ENCODE measurements around the gene ST3GAL2.
"Not testable (repeated sequence)": the region's sequence is repeated elsewhere in the genome, so short reads cannot be mapped to it uniquely, and the experiment has no call there.

ST3GAL2 gene

GRCh38 chr16:70467113-70467512 lies 28.2 kb upstream of the ST3GAL2 start:
- no peak for DNase-seq

DNA sequence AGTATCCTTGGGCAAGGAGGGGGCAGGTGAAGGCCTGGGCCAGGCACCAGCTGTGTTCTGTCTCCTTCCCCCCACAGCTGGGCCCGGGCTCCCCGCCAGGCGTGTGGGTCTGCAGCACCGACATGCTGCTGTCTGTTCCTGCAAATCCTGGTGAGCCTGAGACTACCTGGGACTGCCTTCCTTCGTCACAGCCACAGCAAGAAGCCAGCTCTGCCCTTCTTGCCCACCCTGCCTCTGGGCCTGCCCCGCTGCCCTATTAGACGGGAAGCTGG lies 27.8 kb upstream of the ST3GAL2 start:
- DNase-seq: no peak

DNA sequence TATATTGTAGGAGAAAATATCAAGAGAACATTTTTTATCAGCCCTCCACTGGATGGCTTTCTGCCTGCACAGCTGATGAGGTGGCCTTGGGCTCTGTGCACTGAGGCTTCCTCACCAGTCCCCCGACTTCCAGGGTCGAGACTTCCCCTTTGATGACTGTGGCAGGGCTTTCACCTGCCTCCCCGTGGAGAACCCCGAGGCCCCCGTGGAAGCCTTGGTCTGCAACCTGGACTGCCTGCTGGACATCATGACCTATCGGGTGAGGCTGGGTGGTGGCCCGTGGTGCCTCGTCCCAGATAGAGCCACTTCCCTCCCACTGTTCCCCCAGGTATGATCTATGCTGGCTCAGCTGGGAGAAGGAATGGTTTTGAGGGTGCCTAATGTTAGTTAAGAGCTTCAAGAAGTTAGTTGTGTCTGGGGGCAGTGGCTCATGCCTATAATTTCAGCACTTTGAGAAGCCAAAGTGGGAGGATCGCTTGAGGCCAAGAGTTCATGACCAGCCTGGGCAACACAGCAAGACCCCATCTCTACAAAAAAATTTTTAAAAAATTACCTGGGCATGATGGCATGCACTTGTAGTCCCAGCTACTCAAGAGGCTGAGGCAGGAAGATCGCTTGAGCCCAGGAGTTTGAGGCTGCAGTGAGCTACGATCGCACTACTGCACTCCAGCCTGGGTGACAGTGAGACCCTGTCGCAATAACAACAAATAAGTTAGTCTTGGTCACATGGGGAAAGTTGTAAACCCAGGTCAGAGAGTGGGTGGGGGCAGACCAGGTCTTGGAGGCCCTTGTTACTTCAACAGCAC lies 27.3 kb upstream of the ST3GAL2 start:
- no peak for DNase-seq

- no peak for DNase-seq
Measured at GRCh38 chr16:70463235-70463634, 24.3 kb upstream of the ST3GAL2 start.

DNA sequence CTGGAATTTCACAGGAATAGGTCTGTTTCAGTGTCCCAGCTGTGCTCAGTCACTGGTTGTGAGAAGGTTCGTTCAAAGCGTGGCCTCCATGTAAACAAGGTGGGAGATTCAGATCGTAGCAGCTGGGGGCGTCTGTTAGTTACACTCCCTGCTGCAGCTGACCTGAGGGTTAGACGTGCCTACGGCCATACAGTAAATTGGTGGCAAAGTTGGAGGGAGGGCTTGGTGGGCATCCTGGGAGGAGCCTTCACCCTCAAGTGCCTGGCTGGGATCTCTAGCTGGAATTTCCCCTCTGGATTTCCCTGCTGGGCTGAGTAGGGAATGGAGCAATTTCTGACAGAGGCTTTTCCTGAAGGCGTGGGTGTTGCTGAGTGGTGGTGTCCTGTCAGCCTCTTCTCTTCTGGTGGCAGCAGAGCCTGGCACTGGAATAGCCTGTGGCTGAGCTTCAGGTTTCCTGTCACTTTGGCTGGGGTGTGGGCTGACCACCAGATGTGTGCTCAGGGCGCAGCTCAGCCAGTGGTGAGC lies 21.9 kb upstream of the ST3GAL2 start:
- no peak for DNase-seq

DNA sequence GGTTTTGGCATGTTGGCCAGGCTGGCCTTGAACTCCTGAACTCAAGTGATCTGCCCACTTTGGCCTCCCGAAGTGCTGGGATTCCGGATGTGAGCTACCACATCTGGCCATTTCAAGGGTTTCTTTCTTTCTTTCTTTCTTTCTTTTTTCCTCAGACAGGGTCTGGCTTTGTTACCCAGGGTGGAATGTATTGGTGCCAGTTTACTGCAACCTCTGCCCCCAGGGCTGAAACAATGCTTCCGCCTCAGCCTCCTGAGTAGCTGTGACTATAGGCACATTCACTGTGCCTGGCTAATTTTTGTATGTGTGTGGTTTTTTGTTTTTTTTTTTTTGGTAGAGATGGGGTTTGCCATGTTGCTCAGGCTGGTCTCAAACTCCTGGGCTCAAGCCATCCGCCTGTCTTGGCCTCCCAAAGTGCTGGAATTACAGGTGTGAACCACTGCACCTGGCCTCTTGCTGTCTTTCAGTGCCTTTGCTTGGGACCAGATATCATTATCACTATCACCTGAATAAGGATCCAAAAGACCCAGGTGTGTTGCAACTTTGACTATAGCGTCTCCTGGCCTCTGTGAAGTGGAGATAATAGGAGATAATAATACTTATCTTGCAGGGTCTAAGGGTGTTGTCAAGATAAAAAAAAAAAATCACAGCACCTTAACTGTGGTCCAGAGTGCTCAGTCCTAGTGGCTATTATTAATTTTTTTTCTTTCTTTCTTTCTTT lies 18.7 kb upstream of the ST3GAL2 start:
- DNase-seq: no peak

- DNase-seq: no peak
Measured at GRCh38 chr16:70455910-70456309, 17.0 kb upstream of the ST3GAL2 start.

GRCh38 chr16:70454222-70455034 lies 15.5 kb upstream of the ST3GAL2 start, which contains the start of gene FCSK:
FCSK (plus strand) TSS chr16:70454595; CDS start chr16:70463191, 8,596 bp downstream.
- peak; percentile 57 for DNase-seq

GRCh38 chr16:70453892-70454221 lies 15.0 kb upstream of the ST3GAL2 start:
- peak; percentile 42 for DNase-seq

- DNase-seq: no peak
Measured at GRCh38 chr16:70453117-70453891, 14.4 kb upstream of the ST3GAL2 start.

GRCh38 chr16:70451004-70451340 lies 12.1 kb upstream of the ST3GAL2 start:
- DNase-seq: not testable (repeated sequence)

GRCh38 chr16:70450142-70451003 lies 11.5 kb upstream of the ST3GAL2 start:
- DNase-seq: not testable (repeated sequence)

- no peak for DNase-seq
Measured at GRCh38 chr16:70448075-70448474, 9.2 kb upstream of the ST3GAL2 start.

DNA sequence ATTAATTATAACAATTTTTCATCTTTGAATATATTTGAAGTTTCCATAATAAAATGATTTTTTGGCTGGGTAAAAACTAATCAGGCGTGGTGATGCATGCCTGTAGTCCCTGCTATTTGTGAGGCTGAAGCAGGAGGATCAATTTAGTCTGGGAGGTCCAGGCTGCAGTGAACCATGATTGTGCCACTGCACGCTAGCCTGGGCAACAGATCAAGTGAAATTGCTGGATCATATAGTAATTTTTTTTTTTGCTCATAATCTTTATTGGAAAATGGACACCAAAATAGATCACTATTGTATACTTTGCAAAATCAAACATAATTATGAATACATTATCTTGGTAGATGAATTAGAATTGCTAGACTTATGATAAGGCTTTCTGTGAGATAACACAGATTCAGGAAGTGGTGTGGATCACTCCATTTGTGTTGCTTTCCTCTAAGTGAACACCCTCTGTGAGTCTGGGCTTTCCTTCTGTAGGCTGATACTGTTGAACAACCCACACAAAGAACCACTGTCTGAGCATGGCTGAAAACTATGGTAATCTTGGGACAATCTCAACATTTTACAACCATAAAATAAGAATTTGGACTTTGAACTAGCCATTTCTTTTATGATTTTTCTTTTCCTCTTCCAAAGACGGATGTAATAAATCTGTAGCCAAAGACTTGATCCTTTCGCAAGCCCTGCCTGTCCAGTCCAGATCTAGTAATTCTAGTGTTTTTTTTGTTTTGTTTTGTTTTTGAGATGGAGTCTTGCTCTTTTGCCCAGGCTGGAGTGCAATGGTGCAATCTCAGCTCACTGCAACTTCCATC lies 5.6 kb upstream of the ST3GAL2 start:
- no peak for DNase-seq

DNA sequence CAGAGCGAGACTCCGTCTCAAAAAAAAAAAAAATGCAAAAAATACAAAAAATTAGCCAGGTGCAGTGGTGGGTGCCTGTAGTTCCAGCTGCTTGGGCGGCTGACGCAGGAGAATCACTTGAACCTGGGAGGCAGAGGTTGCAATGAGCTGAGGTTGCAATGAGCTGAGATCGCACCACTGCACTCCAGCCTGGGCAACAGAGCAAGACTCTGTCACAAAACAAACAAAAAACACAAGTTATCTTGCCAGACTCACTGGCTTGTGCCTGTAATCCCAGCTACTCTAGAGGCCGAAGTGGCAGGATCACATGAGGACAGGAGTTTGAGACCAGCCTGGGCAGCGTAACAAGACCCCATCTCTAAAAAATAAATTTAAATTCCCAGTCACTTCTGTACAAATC lies 3.4 kb upstream of the ST3GAL2 start:
- DNase-seq: no peak

GRCh38 chr16:70441406-70441990 lies 2.6 kb upstream of the ST3GAL2 start:
- no peak for DNase-seq

DNA sequence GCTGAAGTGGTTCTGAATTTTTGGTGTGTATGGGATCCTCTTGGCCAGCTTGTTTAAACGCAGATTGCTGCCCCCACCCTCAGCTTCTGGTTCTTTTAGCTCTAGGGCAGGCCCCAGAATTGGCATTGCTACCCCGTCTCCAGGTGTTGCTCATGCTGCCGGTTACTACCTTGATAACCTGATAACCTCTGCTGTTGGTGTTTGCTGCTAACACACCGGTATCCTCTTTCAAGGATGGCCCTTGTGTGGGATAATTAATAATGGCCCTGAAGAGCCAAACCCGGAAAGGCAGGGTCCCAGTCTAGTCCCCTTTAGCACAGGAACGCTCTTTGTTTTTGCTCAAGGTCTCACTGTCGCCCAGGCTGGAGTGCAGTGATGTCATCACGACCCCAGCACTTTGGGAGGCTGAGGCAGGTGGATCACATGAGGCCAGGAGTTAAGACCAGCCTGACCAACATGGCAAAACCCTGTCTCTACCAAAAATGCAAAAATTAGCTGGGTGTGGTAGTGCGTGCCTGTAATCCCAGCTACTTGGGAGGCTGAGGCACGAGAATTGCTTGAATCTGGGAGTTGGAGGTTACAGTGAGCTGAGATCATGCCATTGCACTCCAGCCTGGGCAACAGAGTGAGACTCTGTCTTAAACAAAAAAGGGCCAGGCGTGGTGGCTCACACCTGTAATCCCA lies 1.3 kb upstream of the ST3GAL2 start:
- DNase-seq: no peak

DNA sequence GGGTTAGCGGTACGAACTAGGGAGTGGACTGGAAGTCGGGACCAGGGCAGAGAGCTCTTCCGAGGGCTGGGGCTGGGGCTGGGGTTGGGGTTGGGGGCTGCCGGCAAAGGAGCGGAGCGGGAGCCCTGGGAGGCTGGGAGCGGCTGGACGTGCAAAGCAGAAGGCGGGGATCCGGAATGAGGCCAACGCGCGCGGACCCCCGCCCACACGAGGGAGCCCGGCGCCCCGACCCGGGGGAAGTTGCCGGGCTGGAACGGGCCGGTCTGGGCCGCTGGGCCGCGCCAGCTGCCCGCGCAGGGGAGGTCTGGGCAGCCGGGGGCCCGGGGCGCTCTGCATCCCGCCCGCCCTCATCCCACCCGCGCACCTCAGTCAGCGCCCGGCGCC lies 323 bp downstream of the ST3GAL2 start:
- no peak for DNase-seq
